ENCODE results near the gene TAF4B.

DNA sequence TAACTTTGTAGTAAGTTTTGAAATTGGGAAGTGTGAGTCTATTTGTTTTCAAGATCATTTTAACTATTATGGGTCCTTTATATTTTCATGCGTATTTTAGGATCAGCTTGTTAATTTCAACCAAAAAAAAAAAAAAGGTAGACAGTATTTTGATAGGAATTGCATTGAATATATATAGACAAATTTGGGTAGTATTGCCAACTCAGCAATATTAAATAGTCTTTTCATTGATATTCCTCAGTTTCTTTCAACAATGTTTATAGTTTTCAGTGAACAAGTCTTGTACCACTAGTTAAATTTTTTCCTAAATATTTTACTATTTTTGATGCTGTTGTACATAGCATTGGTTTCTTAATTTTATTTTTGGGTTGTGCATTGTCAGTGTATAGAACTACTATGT lies 149.9 kb downstream of the TAF4B start:
- no peak for TF ChIP-seq POLR2A (IDR thresholded peaks at IDR 0.05)
- TF ChIP-seq, protein P1, sequence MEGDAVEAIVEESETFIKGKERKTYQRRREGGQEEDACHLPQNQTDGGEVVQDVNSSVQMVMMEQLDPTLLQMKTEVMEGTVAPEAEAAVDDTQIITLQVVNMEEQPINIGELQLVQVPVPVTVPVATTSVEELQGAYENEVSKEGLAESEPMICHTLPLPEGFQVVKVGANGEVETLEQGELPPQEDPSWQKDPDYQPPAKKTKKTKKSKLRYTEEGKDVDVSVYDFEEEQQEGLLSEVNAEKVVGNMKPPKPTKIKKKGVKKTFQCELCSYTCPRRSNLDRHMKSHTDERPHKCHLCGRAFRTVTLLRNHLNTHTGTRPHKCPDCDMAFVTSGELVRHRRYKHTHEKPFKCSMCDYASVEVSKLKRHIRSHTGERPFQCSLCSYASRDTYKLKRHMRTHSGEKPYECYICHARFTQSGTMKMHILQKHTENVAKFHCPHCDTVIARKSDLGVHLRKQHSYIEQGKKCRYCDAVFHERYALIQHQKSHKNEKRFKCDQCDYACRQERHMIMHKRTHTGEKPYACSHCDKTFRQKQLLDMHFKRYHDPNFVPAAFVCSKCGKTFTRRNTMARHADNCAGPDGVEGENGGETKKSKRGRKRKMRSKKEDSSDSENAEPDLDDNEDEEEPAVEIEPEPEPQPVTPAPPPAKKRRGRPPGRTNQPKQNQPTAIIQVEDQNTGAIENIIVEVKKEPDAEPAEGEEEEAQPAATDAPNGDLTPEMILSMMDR (IDR thresholded peaks at IDR 0.05), result no peak

Measured in Peyer's patch (tissue), 4 donors.